Measurements from ENCODE around the gene TAP1. TPM values are rescaled to one million over a fixed set of nuclear protein-coding genes. Genes with fewer than 3 reads are reported as not detected.

Gene TAP1
- total RNA-seq, 1 experiment from 2014 or later = 75.1 TPM

GRCh38 chr6:32816746-32817204 lies 36.7 kb downstream of the TAP1 start, which contains the start of gene HLA-DOB:
Gene HLA-DOB (minus strand): TSS chr6:32817002. CDS start chr6:32816951, 51 bp downstream.
- no TSS peak for BruUV-seq (replicated peaks)
- DNase-seq = peak; percentile 65

GRCh38 chr6:32815996-32816395 lies 37.5 kb downstream of the TAP1 start:
- H3K9me3 Mint-ChIP-seq (ENCODE audit: low read depth, unreplicated experiment) = no peaks in the 10 kb centered on the region
- H3K27me3 Mint-ChIP-seq (ENCODE audit: unreplicated experiment) = peaks cover 36% of the 10 kb centered on the region
- peaks cover 12% of the 10 kb centered on the region for H3K4me1 Mint-ChIP-seq (ENCODE audit: low read depth, unreplicated experiment)
- BruUV-seq (replicated peaks) = no TSS peak
- intact Hi-C loops (cut with micrococcal nuclease; ENCODE audit: unreplicated experiment) = no loop called here
- no peak overlapping the region for H3K27ac Mint-ChIP-seq (ENCODE audit: unreplicated experiment)
- no peak for DNase-seq
- CTCF ChIA-PET = no interaction called here
- no peak overlapping the region for H3K4me3 Mint-ChIP-seq (ENCODE audit: low read depth, unreplicated experiment)
- H3K36me3 Mint-ChIP-seq (ENCODE audit: insufficient read depth, unreplicated experiment) = no peaks in the 10 kb centered on the region
- TF ChIP-seq CTCF (IDR thresholded peaks at IDR 0.05; ENCODE audit: unreplicated experiment) = no peak

More at GRCh38 chr6:32816746-32817204, 36.7 kb downstream of the TAP1 start, which contains the start of gene HLA-DOB:
- H3K4me3 Mint-ChIP-seq (ENCODE audit: low read depth, unreplicated experiment) = peak within 1 kb of the TSS; percentile 10
- intact Hi-C loops (cut with micrococcal nuclease; ENCODE audit: unreplicated experiment) = no loop called here
- no peaks in the 10 kb centered on the region for H3K9me3 Mint-ChIP-seq (ENCODE audit: low read depth, unreplicated experiment)
- H3K36me3 Mint-ChIP-seq (ENCODE audit: insufficient read depth, unreplicated experiment) = no peaks in the 10 kb centered on the region
- no peak for TF ChIP-seq CTCF (IDR thresholded peaks at IDR 0.05; ENCODE audit: unreplicated experiment)
- peaks cover 12% of the 10 kb centered on the region for H3K4me1 Mint-ChIP-seq (ENCODE audit: low read depth, unreplicated experiment)
- peaks cover 35% of the 10 kb centered on the region for H3K27me3 Mint-ChIP-seq (ENCODE audit: unreplicated experiment)
- CTCF ChIA-PET = no interaction called here
- H3K27ac Mint-ChIP-seq (ENCODE audit: unreplicated experiment) = peak within 1 kb of the TSS; percentile 6

- TF ChIP-seq CTCF (IDR thresholded peaks at IDR 0.05; ENCODE audit: unreplicated experiment) = no peak
- Mint-ChIP-seq H3K27ac (ENCODE audit: unreplicated experiment) (no peak overlapping the region), H3K9me3 (ENCODE audit: low read depth, unreplicated experiment) (no peaks in the 10 kb centered on the region), H3K36me3 (ENCODE audit: insufficient read depth, unreplicated experiment) (no peaks in the 10 kb centered on the region), H3K27me3 (ENCODE audit: unreplicated experiment) (peaks cover 45% of the 10 kb centered on the region), H3K4me3 (ENCODE audit: low read depth, unreplicated experiment) (no peak overlapping the region), H3K4me1 (ENCODE audit: low read depth, unreplicated experiment) (peaks cover 12% of the 10 kb centered on the region)
- intact Hi-C loops (cut with micrococcal nuclease; ENCODE audit: unreplicated experiment) = no loop called here
- CTCF ChIA-PET = no interaction called here
- BruUV-seq (replicated peaks) = no TSS peak
- DNase-seq = no peak
Observed at GRCh38 chr6:32815115-32815514, 38.4 kb downstream of the TAP1 start.

- Mint-ChIP-seq H3K4me1 (ENCODE audit: low read depth, unreplicated experiment) (peaks cover 12% of the 10 kb centered on the region), H3K36me3 (ENCODE audit: insufficient read depth, unreplicated experiment) (no peaks in the 10 kb centered on the region), H3K4me3 (ENCODE audit: low read depth, unreplicated experiment) (no peak overlapping the region), H3K27ac (ENCODE audit: unreplicated experiment) (no peak overlapping the region), H3K9me3 (ENCODE audit: low read depth, unreplicated experiment) (no peaks in the 10 kb centered on the region), H3K27me3 (ENCODE audit: unreplicated experiment) (peaks cover 49% of the 10 kb centered on the region)
- intact Hi-C loops (cut with micrococcal nuclease; ENCODE audit: unreplicated experiment) = no loop called here
- TF ChIP-seq CTCF (IDR thresholded peaks at IDR 0.05; ENCODE audit: unreplicated experiment) = no peak
- no peak for DNase-seq
- CTCF ChIA-PET = interaction anchor here (0.6 kb wide), 1 partner anchor 45 kb away, joined by 4 read pairs; no protein-coding TSS in a partner anchor
- no TSS peak for BruUV-seq (replicated peaks)
Observed at GRCh38 chr6:32814145-32814544, 39.4 kb downstream of the TAP1 start.
